H9 (cell line): Measurements from ENCODE around the gene CEACAM4. TPM values are rescaled to one million over a fixed set of nuclear protein-coding genes. Genes with fewer than 3 reads are reported as not detected.

Experiments
- DNase-seq: peaks from one replicate; pipeline ENCODE4 v3.0.0-alpha.2; 2017
- H2AFZ ChIP-seq: one replicate; pipeline ENCODE4 v1.6.1; 2013; ENCODE audit warnings: mild to moderate bottlenecking, low read length, control low read depth, moderate library complexity
- H2AK5ac ChIP-seq: 2 replicates; pipeline ENCODE4 v1.6.1; 2013; ENCODE audit warnings: low read length, control low read depth, mixed read lengths; ENCODE audit not compliant: insufficient read length
- H2BK120ac ChIP-seq: one replicate; pipeline ENCODE4 v1.6.1; 2013; ENCODE audit warnings: low read depth, mild to moderate bottlenecking, low read length, control low read depth, inconsistent platforms; ENCODE audit not compliant: poor library complexity, severe bottlenecking
- H2BK12ac ChIP-seq: 2 replicates; pipeline ENCODE4 v1.6.1; 2013; ENCODE audit warnings: low read length, control low read depth, mixed read lengths, low read depth; ENCODE audit not compliant: insufficient read length
- H2BK15ac ChIP-seq: 2 replicates; pipeline ENCODE4 v1.6.1; 2013; ENCODE audit warnings: low read depth, low read length, control low read depth
- H2BK20ac ChIP-seq: one replicate; pipeline ENCODE4 v1.6.1; 2013; ENCODE audit warnings: low read depth, mild to moderate bottlenecking, low read length, control low read depth, inconsistent platforms; ENCODE audit not compliant: poor library complexity, severe bottlenecking
- H2BK5ac ChIP-seq: 2 replicates; pipeline ENCODE4 v1.6.1; 2013; ENCODE audit warnings: low read length, control low read depth, mixed read lengths; ENCODE audit not compliant: insufficient read length
- H3K14ac ChIP-seq: 2 replicates; pipeline ENCODE4 v1.6.1; 2013; ENCODE audit warnings: low read length, control low read depth; ENCODE audit not compliant: insufficient read depth
- H3K18ac ChIP-seq: 2 replicates; pipeline ENCODE4 v1.6.1; 2013; ENCODE audit warnings: low read depth, mild to moderate bottlenecking, mixed read lengths, low read length, control low read depth; ENCODE audit not compliant: insufficient read length
- H3K23ac ChIP-seq: 2 replicates; pipeline ENCODE4 v1.6.1; 2013; ENCODE audit warnings: low read length, control low read depth, mixed read lengths, low read depth; ENCODE audit not compliant: insufficient read length
- H3K23me2 ChIP-seq: 2 replicates; pipeline ENCODE4 v1.6.1; 2013; ENCODE audit warnings: low read depth, mild to moderate bottlenecking, mixed read lengths, low read length, control low read depth; ENCODE audit not compliant: insufficient read length, poor library complexity, severe bottlenecking
- H3K27ac ChIP-seq: 2 replicates; pipeline ENCODE4 v1.5.1; 2013; ENCODE audit warnings: low read length, control low read depth, mixed read lengths, low read depth; ENCODE audit not compliant: insufficient read length
- H3K27me3 ChIP-seq: 2 replicates; pipeline ENCODE4 v1.6.1; 2013; ENCODE audit warnings: low read length, control low read depth, inconsistent platforms; ENCODE audit not compliant: insufficient read depth
- H3K4ac ChIP-seq: 2 replicates; pipeline ENCODE4 v1.6.1; 2013; ENCODE audit warnings: low read depth, mild to moderate bottlenecking, control low read depth, inconsistent platforms, low read length, moderate library complexity
- H3K4me1 ChIP-seq: 2 replicates; pipeline ENCODE4 v1.6.1; 2013; ENCODE audit warnings: low read length, control low read depth, inconsistent platforms; ENCODE audit not compliant: insufficient read depth
- H3K4me2 ChIP-seq: 2 replicates; pipeline ENCODE4 v1.6.1; 2013; ENCODE audit warnings: low read length, control low read depth, mixed read lengths; ENCODE audit not compliant: insufficient read length, insufficient read depth
- H3K56ac ChIP-seq: 2 replicates; pipeline ENCODE4 v1.6.1; 2013; ENCODE audit warnings: low read depth, mild to moderate bottlenecking, mixed read lengths, low read length, control low read depth; ENCODE audit not compliant: insufficient read length
- H3K79me1 ChIP-seq: 2 replicates; pipeline ENCODE4 v1.6.1; 2013; ENCODE audit warnings: low read depth, mild to moderate bottlenecking, moderate library complexity, low read length, control low read depth, inconsistent platforms; ENCODE audit not compliant: insufficient read depth, poor library complexity, severe bottlenecking
- H3K79me2 ChIP-seq: 2 replicates; pipeline ENCODE4 v1.6.1; 2013; ENCODE audit warnings: low read length, control low read depth, inconsistent platforms; ENCODE audit not compliant: insufficient read depth
- H3K9ac ChIP-seq: 2 replicates; pipeline ENCODE4 v1.6.1; 2013; ENCODE audit warnings: low read length, control low read depth, mixed read lengths; ENCODE audit not compliant: insufficient read length; ENCODE audit errors: extremely low read depth
- H3K9me3 ChIP-seq: one replicate; pipeline ENCODE4 v1.6.1; 2013; ENCODE audit warnings: low read depth, low read length, inconsistent platforms; ENCODE audit not compliant: control insufficient read depth
- H3T11ph ChIP-seq: one replicate; pipeline ENCODE4 v1.6.1; 2013; ENCODE audit warnings: mild to moderate bottlenecking, low read length, control low read depth, inconsistent platforms
- H4K20me1 ChIP-seq: one replicate; pipeline ENCODE4 v1.6.1; 2013; ENCODE audit not compliant: control insufficient read depth, insufficient read length, insufficient read depth
- H4K5ac ChIP-seq: 2 replicates; pipeline ENCODE4 v1.6.1; 2013; ENCODE audit warnings: low read depth, mild to moderate bottlenecking, mixed read lengths, low read length, control low read depth; ENCODE audit not compliant: insufficient read length
- H4K8ac ChIP-seq: replicated peaks from 2 replicates; pipeline ENCODE4 v1.6.1; 2013; ENCODE audit warnings: low read length, control low read depth, mixed read lengths, low read depth; ENCODE audit not compliant: insufficient read length
- H4K91ac ChIP-seq: 2 replicates; pipeline ENCODE4 v1.6.1; 2013; ENCODE audit warnings: low read depth, mild to moderate bottlenecking, moderate library complexity, mixed read lengths, low read length, control low read depth; ENCODE audit not compliant: insufficient read length
- H3K27ac Mint-ChIP-seq, 3 experiments: 2 replicates in 2 of 3; 3 replicates in 1 of 3; pipeline ENCODE4 v1.8.0; 2020 to 2021; ENCODE audit warnings: mixed read lengths in 3 of 3, mild to moderate bottlenecking in 1 of 3, moderate library complexity in 1 of 3
- H3K27me3 Mint-ChIP-seq: 2 replicates; pipeline ENCODE4 v1.8.0; 2021; ENCODE audit warnings: low read depth, mild to moderate bottlenecking, moderate library complexity, mixed read lengths
- H3K36me3 Mint-ChIP-seq, 3 experiments: 2 replicates in 2 of 3; 3 replicates in 1 of 3; pipeline ENCODE4 v1.8.0; 2020 to 2021; ENCODE audit warnings: low read depth in 3 of 3, mixed read lengths in 3 of 3; ENCODE audit not compliant: insufficient read depth in 1 of 3
- H3K4me1 Mint-ChIP-seq, 2 experiments: 2 replicates each; pipeline ENCODE4 v1.8.0; 2020; ENCODE audit warnings: mixed read lengths in 2 of 2
- H3K4me3 Mint-ChIP-seq, 2 experiments: 2 replicates in 1 of 2; 3 replicates in 1 of 2; pipeline ENCODE4 v1.8.0; 2020 to 2021; ENCODE audit warnings: mild to moderate bottlenecking in 2 of 2, mixed read lengths in 2 of 2, moderate library complexity in 1 of 2
- H3K9me3 Mint-ChIP-seq, 2 experiments: 2 replicates in 1 of 2; 3 replicates in 1 of 2; pipeline ENCODE4 v1.8.0; 2020; ENCODE audit warnings: mild to moderate bottlenecking in 2 of 2, mixed read lengths in 2 of 2, moderate library complexity in 1 of 2
- WGBS: extraction: QIAGEN DNeasy Blood & Tissue Kit; methylation state at CpG from one replicate; pipeline ENCODE4 v1.1.7; 2013; ENCODE audit warnings: missing lambda C conversion rate, low lambda C conversion rate, mixed read lengths; ENCODE audit not compliant: insufficient read length; ENCODE audit errors: extremely low coverage; 5-methylcytosine and 5-hydroxymethylcytosine counted together
- total RNA-seq: library from RNA; stranded (reverse); gene quantifications from 2 replicates; pipeline ENCODE4 v1.2.1, GENCODE V29; 2021
- TF ChIP-seq, protein P1 (sequence below): fragments of 200-600 bp; sonication (generic); conservative IDR thresholded peaks from 3 replicates; pipeline ENCODE4 v1.8.0; 2021; ENCODE audit warnings: antibody characterized with exemption, mild to moderate bottlenecking

Gene CEACAM4
- total RNA-seq, 1 experiment from 2014 or later: not detected

DNA sequence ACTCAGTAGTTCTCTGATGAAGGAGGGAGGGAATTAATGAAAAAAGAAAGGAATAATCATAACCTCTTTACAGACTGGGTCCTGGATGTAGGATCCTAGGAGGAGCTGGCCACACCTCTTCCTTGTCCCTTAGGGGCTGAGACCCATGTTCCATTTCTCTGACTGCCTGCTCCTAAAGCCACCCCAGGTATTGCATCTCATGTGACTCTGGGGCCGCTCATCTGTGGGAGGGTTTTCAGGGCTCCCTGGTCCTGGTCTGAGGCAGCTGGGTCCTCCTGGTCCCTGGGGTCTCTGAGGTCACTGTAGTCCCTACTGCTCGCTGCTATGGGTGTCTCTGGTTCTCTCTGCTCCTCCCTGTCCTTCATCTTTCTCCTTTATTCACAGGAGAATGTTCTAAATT lies 48.0 kb downstream of the CEACAM4 start:
- Histone ChIP-seq H3K18ac (no peak overlapping the region), H2BK120ac (no peak overlapping the region), H3K4ac (no peak overlapping the region), H3K4me2 (no peak overlapping the region), H3K79me2 (no peaks in the 10 kb centered on the region), H3K56ac (no peak overlapping the region), H3K27me3 (no peaks in the 10 kb centered on the region), H2BK5ac (no peak overlapping the region), H3K9ac (no peak overlapping the region), H2BK12ac (no peak overlapping the region), H2AFZ (no peak overlapping the region), H4K20me1 (no peaks in the 10 kb centered on the region), H3K14ac (no peak overlapping the region), H2BK15ac (no peak overlapping the region), H3T11ph (no peak overlapping the region), H3K79me1 (no peaks in the 10 kb centered on the region), H3K4me1 (no peaks in the 10 kb centered on the region), H4K91ac (no peak overlapping the region), H3K23ac (no peak overlapping the region), H4K5ac (no peak overlapping the region), H4K8ac (no peak overlapping the region), H3K9me3 (peaks cover 43% of the 10 kb centered on the region), H3K27ac (no peak overlapping the region), H3K23me2 (no peaks in the 10 kb centered on the region), H2AK5ac (no peak overlapping the region), H2BK20ac (no peak overlapping the region)
- TF ChIP-seq, protein P1, sequence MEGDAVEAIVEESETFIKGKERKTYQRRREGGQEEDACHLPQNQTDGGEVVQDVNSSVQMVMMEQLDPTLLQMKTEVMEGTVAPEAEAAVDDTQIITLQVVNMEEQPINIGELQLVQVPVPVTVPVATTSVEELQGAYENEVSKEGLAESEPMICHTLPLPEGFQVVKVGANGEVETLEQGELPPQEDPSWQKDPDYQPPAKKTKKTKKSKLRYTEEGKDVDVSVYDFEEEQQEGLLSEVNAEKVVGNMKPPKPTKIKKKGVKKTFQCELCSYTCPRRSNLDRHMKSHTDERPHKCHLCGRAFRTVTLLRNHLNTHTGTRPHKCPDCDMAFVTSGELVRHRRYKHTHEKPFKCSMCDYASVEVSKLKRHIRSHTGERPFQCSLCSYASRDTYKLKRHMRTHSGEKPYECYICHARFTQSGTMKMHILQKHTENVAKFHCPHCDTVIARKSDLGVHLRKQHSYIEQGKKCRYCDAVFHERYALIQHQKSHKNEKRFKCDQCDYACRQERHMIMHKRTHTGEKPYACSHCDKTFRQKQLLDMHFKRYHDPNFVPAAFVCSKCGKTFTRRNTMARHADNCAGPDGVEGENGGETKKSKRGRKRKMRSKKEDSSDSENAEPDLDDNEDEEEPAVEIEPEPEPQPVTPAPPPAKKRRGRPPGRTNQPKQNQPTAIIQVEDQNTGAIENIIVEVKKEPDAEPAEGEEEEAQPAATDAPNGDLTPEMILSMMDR: no peak
- H3K27me3 Mint-ChIP-seq: 0 out of 2 replicates have a peak, but pooled peaks cover 2% of the 10 kb centered on the region
- no peak overlapping the region for H3K27ac Mint-ChIP-seq
- H3K9me3 Mint-ChIP-seq: peaks cover 89 to 96% of the 10 kb centered on the region in 2 experiments
- no peak overlapping the region for H3K4me3 Mint-ChIP-seq
- no CpG with 5 or more reads among the region's 2 CpGs for WGBS
- DNase-seq: no peak
- H3K4me1 Mint-ChIP-seq: no peaks in the 10 kb centered on the region
- H3K36me3 Mint-ChIP-seq: peaks cover 7 to 41% (median 11%) of the 10 kb centered on the region in 3 experiments
